Right ventricle myocardium superior (tissue), 1 donor: ENCODE measurements around the gene CARMIL3. TPM values are rescaled to one million over a fixed set of nuclear protein-coding genes. Genes with fewer than 3 reads are reported as not detected.
"Not testable (repeated sequence)": the region's sequence is repeated elsewhere in the genome, so short reads cannot be mapped to it uniquely, and the experiment has no call there.

Source experiments
- ATAC-seq: fragments of 200-7000 bp; cut with Tn5 transposase; one replicate; pipeline ENCODE4 v1.9.1; 2020; ENCODE audit warnings: mild to moderate bottlenecking; ENCODE audit not compliant: poor library complexity
- DNase-seq: peaks from one replicate; pipeline ENCODE4 v3.0.0-alpha.2; 2020
- intact Hi-C: fragments of 100-400 bp; cut with DNase I; formaldehyde crosslinking; loops from one replicate; pipeline ENCODE4 v1.11.2; 2022
- total RNA-seq: library from RNA; stranded (reverse); fragmentation: NEBNext Ultra II Directional; extraction: Animal tissue kit (Norgen Biotek cat#: 25700); gene quantifications from one replicate; pipeline ENCODE4 v1.2.1, GENCODE V29; 2021
- donor health status: DM: no; HTN: yes; CAD: no; lungs with severe emphysema.

The CARMIL3 gene
- total RNA-seq, 1 donor from 2014 or later = 0.08 TPM

- intact Hi-C loops = no loop called here
- DNase-seq = no peak
Measured at GRCh38 chr14:24100982-24101494, 49.2 kb downstream of the CARMIL3 start.

GRCh38 chr14:24102357-24103048 is 50.7 kb downstream of the CARMIL3 start:
- ATAC-seq (no peak), DNase-seq (no peak)
- intact Hi-C loops = no loop called here

More at GRCh38 chr14:24100982-24101494, 49.2 kb downstream of the CARMIL3 start:
- ATAC-seq = no peak

- no peak for DNase-seq
- intact Hi-C loops = no loop called here
- no peak for ATAC-seq
Measured at GRCh38 chr14:24103451-24103850, 51.6 kb downstream of the CARMIL3 start.

- intact Hi-C loops = loop anchor here (5.0 kb wide), 1 partner anchor 48 kb away; no protein-coding TSS in a partner anchor
- not testable (repeated sequence) for ATAC-seq, DNase-seq
Measured at GRCh38 chr14:24105609-24106239, 53.9 kb downstream of the CARMIL3 start.

- no peak for ATAC-seq
- no peak for DNase-seq
- intact Hi-C loops = loop anchor here (5.0 kb wide), 1 partner anchor 49 kb away; no protein-coding TSS in a partner anchor
Measured at GRCh38 chr14:24106672-24107271, 55.0 kb downstream of the CARMIL3 start.

GRCh38 chr14:24108336-24108874 is 56.6 kb downstream of the CARMIL3 start:
- no peak for DNase-seq
- ATAC-seq = no peak
- intact Hi-C loops = loop anchor here (5.0 kb wide), 1 partner anchor 51 kb away; no protein-coding TSS in a partner anchor

GRCh38 chr14:24110060-24110459 is 58.3 kb downstream of the CARMIL3 start:
- ATAC-seq (no peak), DNase-seq (no peak)
- intact Hi-C loops = no loop called here

- DNase-seq (no peak), ATAC-seq (no peak)
- intact Hi-C loops = no loop called here
Measured at GRCh38 chr14:24110523-24110922, 58.7 kb downstream of the CARMIL3 start.

- no peak for ATAC-seq
- intact Hi-C loops = no loop called here
- no peak for DNase-seq
Measured at GRCh38 chr14:24113379-24113800, 61.6 kb downstream of the CARMIL3 start.

- DNase-seq = peak; percentile 90
- peak; percentile 58 for ATAC-seq
- intact Hi-C loops = no loop called here
Measured at GRCh38 chr14:24113801-24114531, 62.2 kb downstream of the CARMIL3 start.

- DNase-seq = peak; percentile 99
Measured at GRCh38 chr14:24114532-24115421, 63.0 kb downstream of the CARMIL3 start, which contains the start of the genes DCAF11 and NRL. DCAF11 (plus strand) TSS chr14:24114777; CDS start chr14:24115595, 818 bp downstream. NRL (minus strand) TSS chr14:24114949; CDS start chr14:24082848, 32,101 bp downstream.

GRCh38 chr14:24115422-24116127 is 63.8 kb downstream of the CARMIL3 start:
- DNase-seq (no peak), ATAC-seq (no peak)
- intact Hi-C loops = no loop called here

More at GRCh38 chr14:24114532-24115421, 63.0 kb downstream of the CARMIL3 start, which contains the start of the genes DCAF11 and NRL:
- intact Hi-C loops = no loop called here
- ATAC-seq = peak; percentile 95

- ATAC-seq (no peak), DNase-seq (no peak)
- intact Hi-C loops = no loop called here
Measured at GRCh38 chr14:24116128-24116814, 64.5 kb downstream of the CARMIL3 start.

- intact Hi-C loops = no loop called here
- DNase-seq (no peak), ATAC-seq (no peak)
Measured at GRCh38 chr14:24117179-24117578, 65.4 kb downstream of the CARMIL3 start.
